Anterior cingulate cortex (tissue), 58 donors: ENCODE results near the gene ELAVL3.
"Not testable (repeated sequence)": the region's sequence is repeated elsewhere in the genome, so short reads cannot be mapped to it uniquely, and the experiment has no call there.

Source experiments
- DNase-seq, 58 donors: peaks; one replicate each; lab custom pipeline; 2025; lab: John Stamatoyannopoulos, UW

Gene ELAVL3

GRCh38 chr19:11489378-11489777, 8.5 kb upstream of the ELAVL3 start:
- DNase-seq, result no peak

- no peak for DNase-seq
Measured at GRCh38 chr19:11486661-11487503, 6.0 kb upstream of the ELAVL3 start.

- DNase-seq, result no peak
Measured at GRCh38 chr19:11485245-11485837, 4.5 kb upstream of the ELAVL3 start.

GRCh38 chr19:11483366-11484111, 2.7 kb upstream of the ELAVL3 start:
- DNase-seq, result no peak

- DNase-seq, result peak in 57 of 58 donors; percentile 63 to 99 (median 86)
Measured at GRCh38 chr19:11482384-11483050, 1.7 kb upstream of the ELAVL3 start.

GRCh38 chr19:11481534-11482383, 913 bp upstream of the ELAVL3 start:
- peak; percentile 75 to 99 (median 94) for DNase-seq

GRCh38 chr19:11479898-11480714, 740 bp downstream of the ELAVL3 start:
- peak in 34 of 58 donors; percentile 7 to 67 (median 34) for DNase-seq

- DNase-seq, result peak in 55 of 58 donors; percentile 15 to 87 (median 69)
Measured at GRCh38 chr19:11479090-11479897, 1.6 kb downstream of the ELAVL3 start.

GRCh38 chr19:11478167-11479089, 2.4 kb downstream of the ELAVL3 start:
- DNase-seq, result peak in 29 of 58 donors; percentile 5 to 66 (median 32)

GRCh38 chr19:11475861-11476260, 5.0 kb downstream of the ELAVL3 start:
- no peak for DNase-seq

- DNase-seq, result not testable (repeated sequence)
Measured at GRCh38 chr19:11475343-11475742, 5.5 kb downstream of the ELAVL3 start.

- no peak for DNase-seq
Measured at GRCh38 chr19:11473725-11474124, 7.1 kb downstream of the ELAVL3 start.

GRCh38 chr19:11468266-11468845, 12.5 kb downstream of the ELAVL3 start:
- DNase-seq, result not testable (repeated sequence)

- DNase-seq, result no peak
Measured at GRCh38 chr19:11465600-11465999, 15.2 kb downstream of the ELAVL3 start.

- no peak for DNase-seq
Measured at GRCh38 chr19:11464333-11465265, 16.2 kb downstream of the ELAVL3 start.
